DMS 273 treated with DMSO at 0.1 percent for 48 hours (cell line): ENCODE data around the gene HDAC9.
"Not testable (repeated sequence)": the region's sequence is repeated elsewhere in the genome, so short reads cannot be mapped to it uniquely, and the experiment has no call there.

Experiments
- DNase-seq: peaks from one replicate; lab custom pipeline; 2025; lab: John Stamatoyannopoulos, UW

HDAC9 gene

DNA sequence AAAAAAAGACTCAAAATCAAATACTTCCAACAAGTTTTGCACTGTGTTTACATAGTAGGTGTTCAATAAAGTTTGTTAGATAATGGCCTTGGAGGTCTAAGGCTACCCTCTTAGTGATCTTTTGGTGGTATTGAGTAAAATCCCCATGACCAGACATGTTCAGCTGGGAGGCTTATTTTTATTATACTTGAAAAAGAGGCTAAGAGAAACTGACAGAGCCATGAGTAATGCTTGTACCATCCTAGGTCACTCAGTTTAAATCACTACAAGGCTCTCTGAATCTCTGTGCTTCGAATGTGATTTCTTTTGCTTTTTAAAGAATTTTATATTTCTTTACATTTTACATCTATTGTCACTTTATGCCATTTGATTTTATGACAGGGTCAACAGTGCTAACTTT, 531.3 kb downstream of the HDAC9 start:
- DNase-seq = no peak

DNA sequence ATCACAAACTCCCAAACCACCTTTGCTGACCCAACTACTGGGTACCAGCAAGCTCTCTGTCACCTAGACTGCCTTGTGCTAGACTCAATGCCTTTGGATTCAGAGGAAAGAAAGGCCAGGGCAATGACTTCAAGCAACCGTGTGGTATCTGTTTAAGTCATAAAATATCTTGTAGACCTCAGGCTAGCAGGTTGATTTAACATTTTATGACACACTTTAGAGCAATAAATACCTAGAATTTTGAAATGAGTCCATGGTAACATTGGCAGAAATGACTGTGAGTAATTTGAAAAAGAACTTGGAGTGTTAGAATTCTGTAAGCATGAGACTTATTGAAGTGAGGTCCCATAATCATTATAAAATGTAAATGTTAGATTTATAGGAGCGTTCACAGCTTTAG, 534.7 kb downstream of the HDAC9 start:
- DNase-seq = no peak

DNA sequence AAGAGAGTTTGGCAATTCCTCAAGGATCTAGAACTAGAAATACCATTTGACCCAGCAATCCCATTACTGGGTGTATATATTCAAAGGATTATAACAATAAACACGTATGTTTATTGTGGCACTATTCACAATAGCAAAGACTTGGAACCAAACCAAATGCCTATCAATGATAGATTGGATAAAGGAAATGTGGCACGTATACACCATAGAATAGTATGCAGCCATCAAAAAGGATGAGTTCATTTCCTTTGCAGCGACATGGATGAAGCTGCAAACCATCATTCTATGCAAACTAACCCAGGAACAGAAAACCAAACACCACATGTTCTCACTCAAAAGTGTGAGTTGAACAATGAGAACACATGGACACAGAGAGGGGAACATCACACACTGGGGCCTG, 537.4 kb downstream of the HDAC9 start:
- not testable (repeated sequence) for DNase-seq

DNA sequence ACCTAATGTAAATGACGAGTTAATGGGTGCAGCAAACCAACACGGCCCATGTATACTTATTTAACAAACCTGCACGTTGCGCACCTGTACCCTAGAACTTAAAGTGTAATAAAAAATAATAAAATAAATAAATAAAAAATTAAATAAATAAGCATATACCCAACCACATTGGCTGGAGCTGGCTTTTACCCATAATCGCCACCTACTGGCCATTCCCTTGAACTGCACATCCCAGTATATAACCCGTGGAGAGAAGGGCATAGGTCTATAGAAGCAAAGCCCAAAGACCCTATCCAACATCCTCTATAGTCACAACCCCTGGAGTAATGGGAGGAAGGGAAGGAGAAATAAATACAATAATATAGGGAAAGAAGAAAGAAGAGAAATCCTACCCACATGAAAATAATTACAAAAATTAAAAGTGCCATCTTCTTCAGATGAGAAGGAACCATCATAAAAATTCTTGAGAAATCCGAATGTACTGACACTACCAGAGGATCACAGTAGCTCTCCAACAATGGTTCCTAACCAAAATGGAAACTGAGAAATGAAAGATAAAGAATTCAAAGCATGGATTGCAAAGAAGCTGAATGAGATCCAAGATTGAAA, 556.3 kb downstream of the HDAC9 start:
- DNase-seq = peak; percentile 7
